Measurements from ENCODE around the gene RNF223. TPM values are rescaled to one million over a fixed set of nuclear protein-coding genes. Genes with fewer than 3 reads are reported as not detected.

RNF223 gene
- total RNA-seq, 1 experiment from 2014 or later = not detected

GRCh38 chr1:1033009-1033587 lies 41.0 kb downstream of the RNF223 start (continued):
- TF ChIP-seq ZNF416 (CRISPR knock-in tag; IDR thresholded peaks at IDR 0.05) = peak; percentile 10; the same call in 1 of the 2 replicates
- TF ChIP-seq TEAD1 (CRISPR knock-in tag; IDR thresholded peaks at IDR 0.05) = peak; percentile 44; the same call in 1 of the 2 replicates
- TF ChIP-seq KAT7 (CRISPR knock-in tag; IDR thresholded peaks at IDR 0.05; ENCODE audit: borderline replicate concordance) = no peak
- no peak for TF ChIP-seq GABPB1 (CRISPR knock-in tag; IDR thresholded peaks at IDR 0.05)
- no peak for TF ChIP-seq MYBL2 (CRISPR knock-in tag; IDR thresholded peaks at IDR 0.05)
- no peak for TF ChIP-seq ZNF232 (CRISPR knock-in tag; IDR thresholded peaks at IDR 0.05)
- no peak for TF ChIP-seq USF2 (CRISPR knock-in tag; IDR thresholded peaks at IDR 0.05)
- TF ChIP-seq ESRRA (CRISPR knock-in tag; IDR thresholded peaks at IDR 0.05; ENCODE audit: borderline replicate concordance) = no peak
- TF ChIP-seq E2F5 (CRISPR knock-in tag; IDR thresholded peaks at IDR 0.05) = peak; percentile 63; the same call in 1 of the 2 replicates
- TF ChIP-seq CTCF (IDR thresholded peaks at IDR 0.05) = peak; percentile 76
- TF ChIP-seq NFYB (CRISPR knock-in tag; conservative IDR thresholded peaks at IDR 0.05; ENCODE audit: low read depth) = peak; percentile 60
- TF ChIP-seq HMGXB4 (CRISPR knock-in tag; IDR thresholded peaks at IDR 0.05) = no peak
- TF ChIP-seq CREM (CRISPR knock-in tag; IDR thresholded peaks at IDR 0.05) = peak; percentile 79; the same call in 1 of the 2 replicates
- no peak for TF ChIP-seq NR2C2 (CRISPR knock-in tag; IDR thresholded peaks at IDR 0.05)
- TF ChIP-seq MAX (CRISPR knock-in tag; IDR thresholded peaks at IDR 0.05) = peak; percentile 10; the same call in 1 of the 2 replicates
- TF ChIP-seq SMAD4 (CRISPR knock-in tag; IDR thresholded peaks at IDR 0.05) = no peak
- TF ChIP-seq RORB (CRISPR knock-in tag; IDR thresholded peaks at IDR 0.05) = no peak
- TF ChIP-seq ATF1 (CRISPR knock-in tag; IDR thresholded peaks at IDR 0.05) = no peak
- TF ChIP-seq ZBTB43 (CRISPR knock-in tag; IDR thresholded peaks at IDR 0.05) = peak; percentile 24; the same call in 1 of the 2 replicates
- 0 out of 2 replicates have a peak, but pooled peaks have one; percentile 12 for TF ChIP-seq PRDM15 (CRISPR knock-in tag; IDR thresholded peaks at IDR 0.05)
- TF ChIP-seq NFATC4 (CRISPR knock-in tag; IDR thresholded peaks at IDR 0.05) = no peak
